HCT116 (cell line): ENCODE measurements around the gene ETFA.

Source experiments
- CBX3 ChIP-seq: IDR thresholded peaks from 2 replicates; pipeline ENCODE4 v1.6.1; 2012; ENCODE audit warnings: low read depth
- TF ChIP-seq, protein P1 (sequence below), 3 experiments: fragments of 200-600 bp in 1 of 3; sonication (generic) in 1 of 3; IDR thresholded peaks in 2 of 3; conservative IDR thresholded peaks in 1 of 3; 2 replicates each; pipeline ENCODE4 v1.5.1; 2012 to 2017; ENCODE audit warnings: low read depth in 2 of 3, low read length in 2 of 3, antibody characterized with exemption in 1 of 3, borderline replicate concordance in 1 of 3, control low read depth in 1 of 3, mild to moderate bottlenecking in 1 of 3, mixed read lengths in 1 of 3, mixed run types in 1 of 3, moderate library complexity in 1 of 3; ENCODE audit not compliant: insufficient read depth in 1 of 3

- no peak for TF ChIP-seq CBX3
- TF ChIP-seq, protein P1, sequence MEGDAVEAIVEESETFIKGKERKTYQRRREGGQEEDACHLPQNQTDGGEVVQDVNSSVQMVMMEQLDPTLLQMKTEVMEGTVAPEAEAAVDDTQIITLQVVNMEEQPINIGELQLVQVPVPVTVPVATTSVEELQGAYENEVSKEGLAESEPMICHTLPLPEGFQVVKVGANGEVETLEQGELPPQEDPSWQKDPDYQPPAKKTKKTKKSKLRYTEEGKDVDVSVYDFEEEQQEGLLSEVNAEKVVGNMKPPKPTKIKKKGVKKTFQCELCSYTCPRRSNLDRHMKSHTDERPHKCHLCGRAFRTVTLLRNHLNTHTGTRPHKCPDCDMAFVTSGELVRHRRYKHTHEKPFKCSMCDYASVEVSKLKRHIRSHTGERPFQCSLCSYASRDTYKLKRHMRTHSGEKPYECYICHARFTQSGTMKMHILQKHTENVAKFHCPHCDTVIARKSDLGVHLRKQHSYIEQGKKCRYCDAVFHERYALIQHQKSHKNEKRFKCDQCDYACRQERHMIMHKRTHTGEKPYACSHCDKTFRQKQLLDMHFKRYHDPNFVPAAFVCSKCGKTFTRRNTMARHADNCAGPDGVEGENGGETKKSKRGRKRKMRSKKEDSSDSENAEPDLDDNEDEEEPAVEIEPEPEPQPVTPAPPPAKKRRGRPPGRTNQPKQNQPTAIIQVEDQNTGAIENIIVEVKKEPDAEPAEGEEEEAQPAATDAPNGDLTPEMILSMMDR (IDR thresholded peaks at IDR 0.05 in 2 of 3, conservative IDR thresholded peaks at IDR 0.05 in 1 of 3; ENCODE audit: borderline replicate concordance in 1 of 3, insufficient read depth in 1 of 3, low read depth in 2 of 3, low read length in 2 of 3), result no peak
Observed at GRCh38 chr15:76358453-76358852, 47.2 kb upstream of the ETFA start.
